Eye (tissue), 1 donor: ENCODE measurements around the gene USP44.

Experiments used
- DNase-seq: peaks from one replicate; pipeline ENCODE4 v3.0.0-alpha.2; 2015

Gene USP44

DNA sequence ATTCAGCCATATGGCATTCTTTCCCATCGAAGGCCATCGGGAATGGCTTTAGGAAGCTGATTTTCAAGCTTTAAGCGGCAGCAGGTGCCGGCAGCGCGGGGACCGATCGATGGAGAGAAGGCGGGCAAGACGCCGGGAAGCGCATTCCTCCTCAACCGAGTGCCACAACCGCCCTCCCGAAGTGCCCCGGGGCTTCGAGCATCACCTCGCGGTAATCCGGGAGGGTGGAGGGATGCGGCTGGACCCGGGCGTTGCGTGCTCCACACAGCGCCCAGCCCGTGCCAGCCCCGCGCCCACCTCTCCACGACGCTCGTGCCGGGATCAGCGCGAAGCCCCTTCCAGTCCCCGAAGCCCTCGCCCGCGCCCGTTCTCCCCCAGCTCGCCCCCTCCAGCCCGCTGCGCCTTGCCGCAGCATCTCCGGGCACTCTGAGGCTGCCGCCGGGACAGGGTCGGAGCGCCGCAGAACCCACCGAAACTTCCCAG, 3.2 kb downstream of the USP44 start:
- DNase-seq, result peak; percentile 84

DNA sequence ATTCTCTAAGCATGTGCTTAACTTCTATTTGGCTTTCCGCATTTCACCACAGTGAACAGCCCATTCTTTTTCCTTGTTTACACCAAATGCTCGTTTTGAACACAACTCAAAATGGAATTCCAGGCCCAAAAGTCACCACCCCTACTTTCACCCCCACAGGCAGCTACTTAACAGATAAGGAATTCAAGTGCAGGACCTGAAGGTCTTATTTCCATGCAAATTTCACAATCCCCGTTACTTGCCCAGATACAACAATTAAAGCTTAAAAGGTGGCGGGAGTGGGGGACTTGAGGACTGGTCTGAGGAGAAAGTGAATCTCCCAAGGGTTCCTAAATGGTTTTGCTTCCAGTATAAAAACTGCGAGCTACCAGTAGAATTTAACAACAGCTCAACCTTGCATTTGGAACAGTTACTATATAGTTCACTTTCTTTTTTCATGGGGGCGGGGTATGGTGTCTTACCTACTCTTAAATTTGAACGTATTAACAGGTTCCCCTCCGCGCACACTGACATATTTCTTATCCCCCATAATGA, 3.7 kb downstream of the USP44 start:
- DNase-seq, result peak; percentile 72

DNA sequence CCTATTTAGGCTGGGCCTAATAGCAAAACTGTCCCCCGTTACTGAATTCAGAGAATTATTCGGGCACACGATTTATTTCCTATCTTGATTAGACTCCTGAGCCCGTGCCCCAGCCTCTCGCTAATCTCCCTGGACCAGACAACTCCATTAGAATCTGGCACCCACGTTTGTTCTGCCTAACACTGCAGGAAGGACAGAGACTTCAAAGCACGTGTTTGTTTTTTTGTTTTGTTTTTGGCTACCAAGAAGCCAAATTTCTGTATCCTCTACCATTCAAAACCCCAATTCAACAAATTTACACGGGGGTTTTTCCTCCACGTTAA, 4.8 kb downstream of the USP44 start:
- DNase-seq, result peak; percentile 42

DNA sequence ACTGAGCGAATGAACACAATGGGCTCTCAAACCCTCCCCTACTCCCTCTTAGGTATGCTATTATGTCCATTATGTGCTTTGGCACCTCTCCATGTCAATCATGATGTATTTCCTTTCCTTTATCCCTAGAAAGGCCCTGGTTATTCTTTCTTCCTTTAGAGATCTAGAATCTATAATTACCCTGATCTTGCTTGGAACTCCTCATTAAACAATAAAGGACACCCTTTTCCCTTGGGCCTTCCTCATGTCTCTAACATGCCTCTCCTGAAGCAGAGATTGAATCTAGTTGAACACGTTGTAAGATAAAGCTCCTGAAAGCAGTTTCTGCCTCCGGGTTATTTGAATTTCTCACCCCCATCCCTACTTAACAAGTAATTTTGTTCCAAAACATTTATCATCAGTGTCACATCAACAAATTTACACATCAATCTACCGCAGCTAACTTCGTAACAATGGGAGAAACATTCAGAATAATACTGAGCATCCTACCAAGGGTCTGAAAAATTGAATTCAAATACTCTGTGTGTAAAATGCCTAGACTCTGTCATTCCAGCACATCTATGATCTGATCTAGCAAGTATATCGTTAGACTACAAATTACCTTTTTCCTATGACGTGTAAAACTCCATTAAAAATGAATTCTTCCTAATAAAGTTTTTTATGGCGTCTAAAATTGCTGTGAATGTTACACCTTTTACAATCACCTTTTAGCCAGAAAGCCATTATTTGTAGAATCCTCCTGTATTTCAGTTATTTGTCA, 5.4 kb downstream of the USP44 start:
- peak; percentile 25 for DNase-seq

DNA sequence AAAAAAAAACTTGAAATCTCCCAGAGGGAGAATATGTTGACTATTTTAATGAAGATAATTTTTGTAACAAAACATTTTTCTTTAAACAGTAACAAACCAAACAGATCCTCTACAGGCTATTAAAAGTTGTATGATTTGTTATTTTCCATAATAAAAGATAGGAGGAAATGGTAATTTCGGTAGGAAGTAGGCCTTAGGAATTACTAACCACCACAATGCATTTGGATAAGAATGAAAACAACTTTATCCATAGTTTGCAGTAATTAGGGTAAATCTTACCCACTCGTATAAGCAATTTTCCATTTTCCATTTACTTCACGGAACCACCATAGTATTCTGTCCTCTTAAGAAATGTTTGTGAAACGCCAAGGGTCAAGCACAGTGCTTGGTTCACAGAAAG, 6.0 kb downstream of the USP44 start:
- DNase-seq, result no peak

DNA sequence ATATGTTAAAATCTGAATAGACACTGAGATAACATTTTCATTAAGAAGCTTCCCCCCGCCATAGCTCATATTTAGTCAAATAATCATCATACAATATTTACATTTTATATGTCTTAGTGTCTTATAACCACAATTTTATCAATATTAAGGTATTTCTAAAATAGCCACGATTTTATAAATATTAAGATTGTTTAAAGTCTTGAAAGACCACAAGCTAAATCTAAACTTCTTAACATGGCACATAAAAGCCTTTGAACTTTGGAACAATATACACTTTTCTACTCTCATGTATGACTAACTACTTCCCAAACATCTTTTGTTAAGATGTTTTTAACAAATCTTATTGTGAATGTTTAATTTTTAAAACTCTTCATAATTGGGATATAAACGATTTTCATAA, 6.5 kb downstream of the USP44 start:
- DNase-seq, result no peak

DNA sequence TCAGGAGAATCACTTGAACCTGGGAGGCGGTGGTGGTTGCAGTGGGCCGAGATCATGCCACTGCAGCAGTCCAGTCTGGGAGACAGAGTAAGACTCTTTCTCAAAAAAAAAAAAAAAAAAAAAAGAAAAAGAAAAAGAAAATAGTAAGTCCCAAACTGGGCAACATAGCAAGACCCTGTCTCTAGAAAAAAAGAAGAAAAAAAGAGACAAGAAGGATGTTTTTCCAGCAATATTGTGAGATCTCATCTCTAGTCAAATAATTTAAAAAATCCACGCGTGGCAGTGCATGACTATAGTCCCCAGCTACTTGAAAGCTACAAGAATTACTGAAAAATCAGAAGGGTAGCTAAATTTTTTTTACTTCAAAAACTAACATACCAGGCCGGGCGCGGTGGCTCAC, 8.0 kb downstream of the USP44 start:
- DNase-seq, result no peak

DNA sequence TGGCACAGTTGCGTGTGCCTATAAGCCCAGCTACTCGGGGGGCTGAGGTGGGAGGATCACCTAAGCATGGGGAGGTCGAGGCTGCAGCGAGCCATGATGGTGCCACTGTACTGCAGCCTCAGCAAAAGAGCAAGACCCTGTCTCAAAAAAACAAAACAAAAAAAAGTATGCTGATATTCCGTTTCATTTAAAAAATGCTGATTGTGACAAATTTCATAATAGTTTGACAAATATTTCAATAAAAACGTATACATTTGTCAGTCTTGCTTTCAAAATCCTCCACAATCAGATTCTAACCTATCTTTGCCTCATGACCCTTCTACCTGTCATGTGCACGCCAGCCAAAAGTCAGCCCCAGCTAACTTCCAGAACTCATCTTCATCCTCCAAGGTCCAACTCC, 9.8 kb downstream of the USP44 start:
- DNase-seq, result no peak

DNA sequence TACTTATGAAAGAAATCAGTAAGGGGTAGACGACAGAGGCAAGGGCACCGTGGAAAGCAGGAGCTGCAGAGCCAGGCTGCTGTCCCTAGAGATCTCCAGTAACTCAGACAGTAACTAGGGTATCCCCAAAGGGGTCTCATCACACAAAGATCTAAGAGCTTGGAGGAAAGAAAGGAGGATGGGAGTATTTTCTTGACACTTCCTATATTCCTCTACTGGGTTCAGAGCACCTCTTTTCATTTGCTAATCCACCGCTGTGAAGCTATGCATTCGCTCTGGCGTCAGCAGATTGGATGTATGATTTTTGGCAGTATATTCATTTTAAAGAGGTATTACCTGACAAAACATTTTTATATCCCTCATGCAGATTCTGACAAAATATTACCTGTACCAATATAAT, 12.6 kb downstream of the USP44 start:
- no peak for DNase-seq

DNA sequence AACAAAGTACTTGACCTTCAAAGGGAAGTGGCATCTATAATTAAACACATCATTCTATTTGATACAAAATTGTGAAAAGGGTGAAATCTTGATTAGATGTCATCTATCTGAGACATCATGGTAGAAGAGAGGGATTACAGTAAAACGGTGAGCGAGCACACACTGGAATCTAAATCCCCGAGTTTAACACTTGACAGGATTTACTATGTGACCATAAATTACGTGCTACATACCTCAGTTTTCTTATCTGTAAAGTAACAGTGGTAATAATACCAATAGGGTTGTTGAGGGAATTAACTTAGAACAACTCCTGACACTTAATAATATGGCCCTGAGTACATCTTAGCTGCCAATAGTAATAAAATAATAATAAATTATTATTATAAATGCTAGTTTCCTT, 13.3 kb downstream of the USP44 start:
- no peak for DNase-seq

DNA sequence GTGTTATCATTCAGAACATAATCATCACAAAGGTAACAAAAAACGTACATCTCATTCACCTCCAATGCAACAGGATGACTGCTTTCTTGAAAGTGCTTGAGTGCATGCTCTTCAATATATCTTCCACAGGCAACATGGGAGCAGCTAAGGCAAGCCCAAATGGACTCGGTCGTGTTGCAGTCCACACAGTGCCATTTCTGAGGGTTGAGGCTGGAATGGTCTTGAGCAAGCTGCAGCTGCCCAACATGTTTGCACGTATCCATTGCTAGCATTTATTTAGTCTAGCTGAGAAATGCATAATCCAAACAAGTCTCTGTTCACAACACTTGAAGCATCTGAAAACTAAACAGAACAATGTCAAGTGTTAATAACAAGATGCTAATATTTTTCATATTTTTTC, 17.3 kb downstream of the USP44 start:
- no peak for DNase-seq

DNA sequence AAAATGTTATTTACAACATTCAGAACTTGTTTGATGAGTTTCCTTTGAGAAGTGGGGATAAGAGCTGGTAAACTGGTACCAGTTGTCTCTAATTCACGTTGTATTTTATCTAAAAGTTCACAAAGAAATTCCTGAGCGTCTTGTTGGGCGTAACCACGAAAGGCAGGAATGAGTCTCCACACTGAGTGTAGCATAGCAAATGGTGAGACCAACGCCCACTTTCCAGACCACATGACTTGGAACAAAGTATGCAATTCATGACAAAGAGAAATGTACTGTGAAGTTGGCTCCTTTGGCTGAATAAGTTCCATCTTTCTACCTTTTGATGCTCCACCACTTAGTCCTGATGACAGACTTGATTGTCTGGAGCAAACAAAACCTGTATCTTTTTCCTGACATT, 18.4 kb downstream of the USP44 start:
- no peak for DNase-seq

DNA sequence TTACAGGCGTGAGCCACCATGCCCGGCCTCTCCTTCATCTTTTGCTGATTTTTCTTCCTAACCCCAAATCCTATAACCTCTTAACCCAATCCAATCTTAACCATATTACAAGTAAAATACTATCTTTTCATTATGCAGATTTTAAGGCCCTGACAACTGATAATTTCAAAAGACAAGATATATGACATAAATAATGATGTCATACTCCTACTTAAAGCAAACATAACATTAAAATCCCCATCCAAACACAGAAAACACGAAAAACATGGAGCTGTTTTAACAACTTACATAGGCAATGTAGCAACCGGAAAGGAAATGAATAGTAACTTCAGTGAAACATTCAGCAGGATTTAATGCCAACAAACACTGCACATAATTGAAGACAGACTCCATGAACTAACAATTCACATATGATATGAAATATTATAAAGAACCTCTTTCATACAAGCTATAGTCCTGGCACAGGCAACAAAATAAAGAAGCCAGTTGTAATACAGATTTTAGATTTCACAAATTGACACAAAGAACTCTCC, 21.5 kb downstream of the USP44 start:
- DNase-seq, result peak; percentile 51

DNA sequence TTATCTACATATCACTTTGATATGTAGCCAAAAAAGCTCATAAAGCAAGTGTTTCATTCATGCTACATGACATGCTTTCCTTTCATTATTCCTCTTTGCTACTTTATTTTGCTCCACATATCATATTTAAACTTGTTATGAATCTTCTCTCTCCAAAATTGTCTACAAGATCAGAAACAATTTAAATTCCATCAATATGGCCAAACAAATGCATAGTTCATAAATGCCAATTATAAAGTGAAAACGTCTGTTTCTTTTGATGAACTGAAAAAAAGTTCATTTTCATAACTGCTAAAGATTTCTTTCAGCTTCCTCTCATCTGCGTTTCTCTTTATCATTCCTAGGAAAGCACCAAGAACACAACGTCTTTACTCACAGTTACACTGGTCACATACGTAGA, 22.8 kb downstream of the USP44 start:
- no peak for DNase-seq

DNA sequence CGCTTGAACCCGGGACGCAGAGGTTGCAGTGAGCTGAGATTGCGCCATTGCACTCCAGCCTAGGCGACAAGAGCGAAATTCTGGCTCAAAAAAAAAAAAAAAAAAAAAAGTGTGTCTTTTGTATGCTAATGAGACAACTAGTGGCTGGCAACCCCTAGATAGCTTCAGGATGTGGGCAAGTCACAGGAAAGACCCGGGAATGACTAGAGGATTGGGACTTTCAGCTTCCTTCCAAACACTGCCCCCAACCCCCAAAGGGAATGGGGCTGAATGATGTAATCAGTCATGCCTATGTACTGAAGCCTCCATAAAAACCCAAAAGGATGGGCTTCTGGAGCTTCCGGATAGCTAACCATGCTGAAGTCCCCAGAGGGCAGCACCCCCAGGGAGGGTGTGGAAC, 28.6 kb downstream of the USP44 start:
- no peak for DNase-seq

DNA sequence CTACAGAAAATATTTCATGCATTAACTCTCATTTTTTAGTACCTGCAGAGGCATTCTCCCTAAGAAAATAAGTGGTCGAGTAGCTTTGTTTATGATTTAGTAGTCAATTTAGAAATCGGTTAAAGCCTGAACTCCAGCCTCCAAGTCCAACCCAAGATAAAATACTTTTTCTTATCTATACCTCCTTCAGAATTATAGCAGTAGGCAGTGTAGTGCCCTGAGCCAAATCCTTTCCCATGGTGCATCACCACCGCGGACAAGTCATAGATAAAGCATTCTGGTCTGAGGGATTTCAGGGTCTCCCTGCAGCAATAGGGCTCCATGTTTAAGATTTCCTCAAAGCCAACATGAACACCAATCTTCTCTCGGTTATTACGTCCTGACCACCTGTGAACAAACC, 30.5 kb downstream of the USP44 start:
- no peak for DNase-seq

DNA sequence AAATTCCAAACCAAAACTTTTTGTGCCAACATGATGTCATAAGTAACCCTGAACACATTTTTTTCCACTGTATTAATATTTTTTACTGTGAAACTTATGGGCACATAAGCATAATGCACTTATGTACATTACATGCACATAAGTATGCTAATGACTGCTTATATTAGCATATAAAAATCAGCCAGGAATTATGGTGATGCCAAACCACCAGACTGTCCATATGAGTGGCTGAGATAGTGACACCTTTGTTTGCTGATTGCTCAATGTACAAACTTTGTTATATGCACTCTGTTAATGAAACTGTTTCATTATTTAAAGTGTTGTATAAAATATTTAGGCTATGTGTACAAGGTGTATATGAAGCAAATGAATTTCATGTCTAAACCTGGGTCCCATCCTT, 32.3 kb downstream of the USP44 start:
- no peak for DNase-seq

DNA sequence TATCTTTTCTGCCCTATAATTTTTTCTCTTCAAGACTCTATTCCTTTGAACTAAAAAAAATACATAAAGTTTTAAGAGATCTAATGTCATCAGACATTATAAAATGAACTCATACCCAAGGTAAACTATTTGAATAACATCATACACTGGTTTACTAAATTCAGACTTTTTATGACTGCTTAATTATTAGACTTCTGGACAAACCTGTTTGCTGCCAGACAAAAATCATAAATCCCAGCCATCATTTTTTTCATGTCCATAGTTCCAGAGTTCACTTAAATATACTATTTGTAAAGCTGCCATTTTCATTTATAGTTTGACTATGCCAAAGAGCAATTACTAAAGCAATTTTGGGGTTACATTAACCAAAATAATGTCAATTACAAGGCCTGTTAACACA, 34.0 kb downstream of the USP44 start:
- no peak for DNase-seq

DNA sequence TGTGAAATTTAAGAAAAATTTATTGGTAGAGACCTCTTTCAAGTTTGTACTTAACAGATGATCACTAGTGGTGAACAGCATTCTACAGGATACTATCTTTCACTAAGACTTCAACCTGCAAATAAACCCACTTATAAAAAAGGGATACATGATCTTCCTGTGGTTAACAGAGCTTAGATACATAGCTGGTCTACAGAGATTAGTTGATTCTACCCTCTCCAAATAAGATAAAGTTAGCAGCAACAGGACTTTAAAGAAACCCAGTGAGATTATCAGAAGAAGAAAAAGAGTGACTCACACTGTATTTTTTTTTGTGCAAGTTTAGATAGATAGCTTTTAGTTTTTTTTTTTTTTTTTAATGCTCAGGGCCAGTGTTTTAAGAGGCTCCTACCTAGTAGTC, 34.5 kb downstream of the USP44 start:
- no peak for DNase-seq

DNA sequence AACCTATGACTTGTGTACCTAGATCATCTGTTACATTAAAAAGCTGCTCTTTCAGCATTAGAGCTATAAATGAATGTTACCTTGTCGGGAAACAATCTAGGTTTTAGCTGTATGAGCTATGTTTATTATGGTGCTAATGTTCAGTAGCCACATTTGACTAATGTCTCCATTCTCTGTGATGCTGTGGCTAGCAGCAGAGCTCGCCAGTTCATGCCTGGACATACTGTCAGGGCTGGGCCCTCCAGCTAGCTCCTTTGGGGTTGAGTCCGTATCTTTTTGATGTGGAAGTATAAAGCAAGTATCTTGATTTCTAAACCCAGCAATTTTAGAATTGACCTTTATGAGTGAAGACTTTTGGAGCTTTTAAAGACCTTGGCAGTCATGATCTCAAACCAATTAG, 36.1 kb downstream of the USP44 start:
- DNase-seq, result no peak

DNA sequence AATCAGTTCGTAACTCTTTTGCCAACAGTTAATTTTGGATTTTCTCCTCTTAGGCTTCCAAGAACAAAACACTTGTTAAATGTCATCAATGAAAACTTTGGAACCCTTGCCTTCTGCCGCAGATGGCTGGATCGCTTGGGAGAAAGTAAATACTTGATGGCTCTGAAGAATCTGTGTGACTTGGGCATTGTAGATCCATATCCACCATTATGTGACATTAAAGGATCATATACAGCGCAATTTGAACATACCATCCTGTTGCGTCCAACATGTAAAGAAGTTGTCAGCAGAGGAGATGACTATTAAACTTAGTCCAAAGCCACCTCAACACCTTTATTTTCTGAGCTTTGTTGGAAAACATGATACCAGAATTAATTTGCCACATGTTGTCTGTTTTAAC, 37.7 kb downstream of the USP44 start:
- no peak for DNase-seq

DNA sequence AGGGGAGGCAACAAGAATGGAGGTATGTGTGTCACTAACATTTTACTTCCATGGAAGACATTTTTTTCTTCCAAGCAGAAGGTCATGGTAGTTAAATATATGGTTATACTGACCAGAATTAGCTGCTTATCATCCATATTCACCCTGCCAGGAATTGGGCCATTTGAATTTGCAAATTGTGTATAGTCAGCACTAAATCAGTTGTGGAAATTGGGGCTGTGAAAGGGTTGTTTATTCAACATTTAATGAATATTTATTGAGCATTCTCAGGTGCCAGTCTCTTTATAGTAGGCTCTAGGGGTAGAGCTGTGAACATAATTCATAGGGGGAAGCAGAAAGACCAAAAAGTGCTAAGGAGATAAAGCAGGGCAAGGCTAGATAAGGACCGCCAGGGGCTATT, 39.3 kb downstream of the USP44 start:
- DNase-seq, result no peak

DNA sequence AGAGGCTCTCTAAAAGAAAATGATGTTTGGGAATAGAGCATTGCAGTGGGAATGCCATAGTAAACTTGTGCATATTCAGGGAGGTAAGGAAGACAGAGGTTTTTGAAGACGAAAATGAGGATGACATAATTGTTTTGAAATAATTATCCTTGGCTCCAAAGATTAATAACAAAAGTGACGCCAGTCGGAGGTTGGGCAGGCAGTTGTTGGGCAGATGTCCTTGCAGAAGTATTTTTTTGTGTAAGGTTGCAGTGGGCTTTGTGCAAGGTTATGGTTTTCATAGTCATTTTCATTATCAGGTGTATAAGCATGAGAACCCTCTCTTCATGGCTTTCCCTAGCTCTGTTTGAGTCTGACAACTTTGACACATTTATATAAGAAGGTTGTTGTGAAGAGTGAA, 42.0 kb downstream of the USP44 start:
- DNase-seq, result no peak

DNA sequence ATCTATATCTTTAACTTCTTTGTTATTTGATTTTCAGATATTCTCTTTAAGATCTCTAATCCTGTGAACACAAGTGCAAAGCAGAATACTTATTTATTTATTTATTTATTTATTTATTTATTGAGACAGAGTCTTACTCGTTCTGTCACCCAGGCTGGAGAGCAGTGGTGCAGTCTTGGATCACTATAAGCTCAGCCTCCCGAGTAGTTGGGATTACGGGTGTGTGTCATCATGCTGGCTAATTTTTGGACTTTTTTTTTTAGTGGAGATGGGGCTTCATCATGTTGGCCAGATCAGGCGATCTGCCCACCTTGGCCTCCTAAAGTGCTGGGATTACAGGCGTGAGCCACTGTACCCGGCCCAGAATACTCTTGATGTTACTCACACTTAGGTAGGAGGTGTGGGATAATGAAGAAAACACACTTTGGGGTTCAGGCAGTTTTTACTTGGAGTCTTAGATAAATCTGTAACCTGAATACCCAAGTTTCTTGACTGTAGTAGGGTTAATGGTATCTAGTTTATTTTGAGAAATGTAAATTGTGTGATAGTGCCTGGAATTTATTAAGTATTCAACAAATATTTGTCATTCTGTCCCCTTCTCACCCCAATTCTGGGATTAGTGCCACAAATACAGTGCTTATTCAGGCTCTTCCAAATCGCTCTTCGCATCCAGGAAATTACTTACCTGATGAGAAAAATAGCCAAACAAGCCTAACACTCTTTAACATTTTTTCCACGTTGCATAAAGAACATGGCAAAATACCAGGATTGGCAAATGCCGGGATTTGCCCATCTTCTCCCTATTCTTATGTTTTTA, 44.4 kb downstream of the USP44 start:
- DNase-seq, result no peak
